GM12892 (cell line): ENCODE results near the gene NANOS1.

ENCODE experiments used
- POLR2A ChIP-seq: IDR thresholded peaks from 2 replicates; pipeline ENCODE4 v1.6.1; 2011; ENCODE audit warnings: low read depth, low read length, control low read depth
- TAF1 ChIP-seq: IDR thresholded peaks from 2 replicates; pipeline ENCODE4 v1.6.1; 2011; ENCODE audit warnings: low read depth, mild to moderate bottlenecking, control low read depth, low read length, borderline replicate concordance

GRCh38 chr10:119031496-119032059, 2.1 kb downstream of the NANOS1 start:
- TF ChIP-seq POLR2A, result no peak
- no peak for TF ChIP-seq TAF1
